HG03378 (cell line): ENCODE data around the gene NUDT16L1.
"Not testable (repeated sequence)": the region's sequence is repeated elsewhere in the genome, so short reads cannot be mapped to it uniquely, and the experiment has no call there.

ENCODE experiments used
- ATAC-seq: cut with Tn5 transposase; IDR thresholded peaks from one replicate; pipeline ENCODE4 v1.9.1; 2021; ENCODE audit warnings: mild to moderate bottlenecking, moderate library complexity; ENCODE audit not compliant: unreplicated experiment

NUDT16L1 gene

DNA sequence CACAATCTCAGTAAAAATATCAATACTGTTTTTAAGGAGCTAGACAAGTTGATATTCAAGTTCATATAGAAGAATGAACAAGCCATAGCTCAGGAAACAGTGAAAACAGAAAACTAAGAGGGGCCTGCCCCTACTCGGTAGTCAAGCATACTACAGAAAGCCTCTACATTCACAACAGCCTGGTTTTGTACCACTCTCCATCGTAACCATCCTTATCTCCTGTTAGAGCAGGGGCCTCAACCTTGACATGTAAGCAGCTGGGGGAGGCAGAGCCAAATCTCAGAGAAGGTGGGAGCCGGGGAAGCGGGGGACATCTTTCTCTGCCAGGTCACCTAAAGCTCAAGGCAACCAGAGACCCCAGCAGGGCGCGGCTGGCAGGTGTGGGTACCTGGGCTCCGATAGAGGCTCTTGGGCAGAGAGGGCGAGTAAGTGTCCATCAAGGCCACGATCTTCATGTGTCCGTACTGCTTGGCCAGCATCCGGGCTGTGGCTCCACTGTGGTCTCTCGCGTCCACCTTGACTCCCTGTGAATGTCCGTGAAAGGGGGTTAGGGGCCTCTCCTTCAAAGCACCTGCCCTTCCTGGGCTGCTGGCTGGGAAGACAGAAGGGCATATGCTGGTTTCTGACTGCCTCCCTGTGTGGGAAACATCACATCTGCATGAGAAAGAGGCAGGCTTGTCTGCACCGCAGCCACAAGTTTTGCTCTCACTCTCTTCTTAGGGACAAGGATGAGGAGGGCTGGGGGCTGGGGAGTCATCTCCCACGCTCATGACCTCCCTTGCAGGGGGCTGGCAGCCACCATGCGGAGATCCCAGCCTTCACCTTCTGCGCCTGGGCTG is 20.5 kb downstream of the NUDT16L1 start:
- no peak for ATAC-seq

DNA sequence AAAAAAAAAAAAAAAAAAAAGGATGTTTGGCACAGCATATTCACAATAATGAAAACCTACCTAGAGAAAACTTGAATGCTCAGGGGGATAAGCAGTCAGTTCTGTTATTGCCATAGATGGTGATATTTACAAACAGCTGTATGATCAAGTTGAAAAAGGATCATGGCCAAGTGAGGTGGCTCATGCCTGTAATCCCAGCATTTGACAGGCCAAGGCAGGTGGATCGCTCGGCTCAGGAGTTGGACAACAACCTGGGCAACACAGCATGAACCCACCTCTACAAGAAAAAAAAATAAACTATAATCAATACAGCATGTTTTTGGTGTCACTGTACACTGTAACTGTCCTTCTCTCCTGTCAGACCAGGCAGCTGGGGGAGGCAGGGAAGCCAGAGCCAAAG is 21.6 kb downstream of the NUDT16L1 start:
- ATAC-seq, result no peak

DNA sequence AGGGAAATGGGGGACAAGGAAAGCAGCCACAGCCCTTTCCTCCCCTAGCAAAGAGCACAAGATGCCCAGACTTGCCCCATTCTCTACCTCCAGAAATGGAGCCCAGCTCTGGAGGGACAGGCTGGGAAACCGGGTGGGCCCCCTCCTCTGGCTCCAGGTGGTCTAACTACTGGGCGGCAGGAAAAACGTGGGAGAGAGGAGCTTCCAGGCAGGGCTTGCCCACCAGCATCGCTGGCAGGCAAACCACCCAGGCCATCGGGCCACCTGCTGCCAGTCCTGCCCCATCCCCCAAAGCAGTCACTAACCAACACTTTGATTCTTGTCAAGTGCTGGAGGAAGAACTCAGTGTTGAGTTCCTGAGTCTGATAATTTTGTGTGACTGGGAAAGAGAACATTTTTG is 25.1 kb downstream of the NUDT16L1 start:
- ATAC-seq, result no peak

DNA sequence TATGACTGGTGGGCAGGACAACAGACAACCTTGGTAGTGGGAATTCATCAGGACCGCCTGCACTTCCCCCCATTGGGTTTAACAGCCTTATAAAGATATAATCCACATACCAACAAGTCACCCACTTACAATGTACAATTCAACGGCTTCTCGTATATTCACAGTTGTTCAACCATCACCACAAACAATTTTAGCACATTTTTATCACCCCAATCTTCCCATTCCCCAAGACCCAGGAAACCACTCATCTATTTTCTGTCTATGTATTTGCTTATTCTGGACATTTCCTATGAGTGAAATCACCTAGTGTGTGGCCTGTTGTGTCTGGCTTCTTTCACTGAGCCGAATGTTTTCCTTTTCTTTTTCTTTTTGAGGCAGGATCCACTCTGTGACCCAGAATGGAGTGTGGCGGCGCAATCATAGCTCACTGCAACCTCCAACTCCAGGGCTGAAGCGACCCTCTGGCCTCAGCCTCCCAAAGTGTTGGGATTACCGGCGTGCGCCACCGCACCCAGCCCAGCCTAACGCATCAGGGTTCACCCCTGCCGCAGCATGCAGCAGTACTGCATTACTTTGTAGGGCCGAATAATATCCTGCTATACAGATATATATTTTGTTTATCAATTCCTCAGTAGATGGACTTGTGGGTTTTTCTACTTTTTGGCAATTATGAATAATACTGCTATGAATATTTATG is 29.9 kb downstream of the NUDT16L1 start:
- no peak for ATAC-seq

DNA sequence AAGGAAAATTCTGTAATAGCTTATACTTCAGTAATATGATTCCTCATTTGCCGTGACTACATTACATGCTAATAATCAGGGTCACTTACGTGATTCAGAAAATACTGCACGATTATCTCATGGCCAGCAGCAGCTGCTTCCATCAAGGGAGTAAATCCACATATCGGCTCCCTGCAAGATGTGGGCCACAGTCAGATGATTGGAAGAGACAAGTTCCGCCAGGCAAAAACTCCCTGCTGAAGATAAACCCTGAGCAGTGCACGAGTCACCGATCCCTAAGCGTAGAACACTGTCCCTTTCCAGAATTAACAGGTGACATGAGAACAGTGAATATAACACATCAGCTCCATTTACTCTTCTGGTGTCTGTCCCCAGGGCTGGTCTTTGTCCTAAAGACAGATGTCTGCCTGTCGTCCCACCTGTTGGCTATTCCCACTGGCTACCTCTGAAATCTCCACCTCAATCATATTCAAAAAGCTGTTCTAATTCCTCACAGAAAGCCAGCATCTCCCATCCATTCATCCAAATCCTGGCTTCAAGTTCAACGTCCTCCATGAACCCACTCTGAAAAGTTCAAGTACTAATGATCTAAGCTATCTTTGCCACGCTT is 31.4 kb downstream of the NUDT16L1 start:
- no peak for ATAC-seq

DNA sequence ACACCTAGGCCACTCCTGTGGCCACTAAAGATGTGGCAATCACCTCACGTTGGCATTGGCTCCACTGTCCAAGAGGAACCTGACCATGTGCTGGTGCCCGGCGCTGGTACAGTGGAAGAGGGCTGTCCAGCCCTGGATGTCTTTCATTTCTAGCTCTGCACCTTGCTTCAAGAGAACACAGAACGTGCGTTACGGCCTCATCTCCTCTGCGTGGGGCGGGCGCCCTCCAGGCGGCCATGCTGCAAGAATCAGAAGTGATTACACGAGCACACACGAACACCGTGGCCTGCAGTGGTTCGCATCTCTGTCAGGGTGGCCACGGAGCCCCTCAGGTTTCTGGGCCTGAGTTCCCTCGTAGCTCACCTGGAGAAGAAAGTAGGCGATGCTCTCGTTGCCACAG is 33.3 kb downstream of the NUDT16L1 start:
- no peak for ATAC-seq

DNA sequence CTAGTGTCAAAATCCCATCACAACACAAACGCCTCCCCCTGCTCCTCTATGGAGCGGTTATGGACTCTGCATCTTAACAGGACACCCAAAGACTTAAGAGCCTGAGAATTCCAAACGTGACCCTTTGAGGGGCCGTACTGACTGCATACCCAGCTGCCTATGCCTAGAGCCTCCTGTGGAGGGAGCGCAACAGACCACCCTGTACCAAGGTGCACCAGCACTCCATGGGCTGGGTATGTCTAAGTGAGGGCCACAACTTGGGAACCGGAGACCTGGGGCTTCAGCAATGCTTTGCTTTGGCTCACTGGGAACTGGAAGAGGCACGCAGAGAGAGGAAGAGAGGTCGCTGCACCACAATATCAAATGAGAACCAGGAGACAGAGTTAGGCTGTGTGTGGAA is 35.3 kb downstream of the NUDT16L1 start:
- ATAC-seq, result no peak

DNA sequence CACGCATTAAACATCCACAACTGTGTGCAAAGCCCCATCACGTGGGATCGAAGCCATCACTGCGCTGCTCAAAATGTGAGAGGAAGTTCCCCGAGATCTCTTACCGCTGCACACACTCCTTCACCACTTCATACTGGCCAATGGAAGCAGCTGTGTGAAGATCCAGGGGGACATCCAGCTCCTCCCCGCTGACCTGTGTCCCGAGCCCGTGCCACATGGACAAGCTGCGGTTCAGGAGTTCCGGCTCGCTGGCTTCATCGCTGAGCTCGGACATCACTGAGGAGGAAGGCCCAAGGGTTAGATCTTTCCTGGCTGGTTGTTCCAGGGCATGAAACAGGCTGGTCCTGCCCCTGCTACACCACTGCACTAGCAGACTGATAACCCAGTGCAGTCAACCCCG is 36.5 kb downstream of the NUDT16L1 start:
- ATAC-seq, result no peak

DNA sequence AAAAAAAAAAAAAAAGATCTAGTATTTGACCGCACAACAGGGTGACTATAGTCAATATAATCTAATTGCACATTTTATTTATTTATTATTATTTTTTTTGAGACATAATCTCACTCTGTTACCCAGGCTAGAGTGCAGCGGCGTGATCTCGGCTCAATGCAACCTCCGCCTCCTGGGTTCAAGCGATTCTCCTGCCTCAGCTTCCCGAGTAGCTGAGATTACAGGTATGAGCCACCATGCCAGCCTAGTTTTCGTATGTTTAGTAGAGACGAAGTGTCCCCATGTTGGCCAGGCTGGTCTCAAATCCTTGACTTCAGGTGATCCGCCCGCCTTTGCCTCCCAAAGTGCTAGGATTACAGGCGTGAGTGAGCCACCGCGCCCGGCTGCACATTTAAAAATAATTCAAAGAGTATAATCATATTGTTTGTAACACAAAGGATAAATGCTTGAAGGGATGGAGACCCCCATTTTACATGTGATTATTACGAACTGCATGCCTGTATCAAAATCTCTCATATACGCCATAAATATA is 39.9 kb downstream of the NUDT16L1 start:
- ATAC-seq, result no peak

DNA sequence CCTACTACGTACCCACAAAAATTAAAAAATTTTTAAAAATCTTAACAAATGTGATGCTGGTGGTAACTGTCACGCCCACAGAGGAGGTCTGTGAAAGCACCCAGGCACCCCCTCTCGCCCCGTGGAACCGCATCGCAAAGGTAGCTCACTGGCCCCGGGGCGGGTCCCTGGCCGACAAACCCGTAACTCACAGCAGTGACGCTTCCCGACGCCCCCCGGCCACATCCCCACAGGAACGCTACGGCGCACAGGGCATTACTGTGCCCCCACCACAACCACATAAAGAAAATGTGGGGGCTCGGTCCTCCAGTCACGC is 40.3 kb downstream of the NUDT16L1 start:
- peak; percentile 21 for ATAC-seq

DNA sequence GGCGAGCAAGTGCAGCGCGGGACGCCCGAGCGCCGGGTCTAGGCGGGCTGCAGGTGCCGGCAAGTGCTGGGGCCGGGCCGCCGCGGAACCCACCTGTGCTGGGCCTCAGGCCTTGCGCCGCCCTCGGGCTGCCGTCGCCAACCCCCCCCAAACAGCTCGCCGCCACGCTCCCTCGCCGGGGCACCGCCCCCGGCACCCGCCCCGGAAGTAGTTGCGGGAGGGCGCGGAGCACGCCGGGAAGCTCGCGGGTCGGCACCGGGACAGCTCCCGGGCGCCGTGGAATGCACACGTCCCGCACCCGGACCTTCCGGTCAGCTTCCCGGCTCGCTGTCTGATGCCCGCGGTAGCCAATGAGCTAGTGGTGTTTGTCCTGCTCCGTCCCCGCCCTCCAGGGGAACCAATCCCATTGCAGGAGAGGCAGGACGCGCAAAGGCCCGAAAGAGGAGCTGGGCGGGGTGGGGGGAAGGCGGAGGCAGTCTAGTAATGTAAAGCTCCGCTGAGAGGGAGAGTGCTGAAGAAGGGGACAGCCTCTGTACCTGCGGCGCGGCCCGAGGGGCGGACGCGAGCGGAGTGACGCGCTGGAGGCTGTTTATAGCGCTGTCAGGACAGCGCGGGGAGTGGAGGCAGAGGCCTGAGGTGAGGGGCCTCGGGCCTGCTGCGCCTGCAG is 40.8 kb downstream of the NUDT16L1 start, which contains the start of the genes ANKS3 and DNAAF8:
TSS of gene ANKS3 (minus strand) at position 209 of the 667 bp plus-strand sequence. CDS start 4,122 bp downstream, outside the sequence.
TSS of gene DNAAF8 (plus strand) at position 475 of the 667 bp plus-strand sequence. CDS start 1,978 bp downstream, outside the sequence.
- ATAC-seq, result peak; percentile 70

DNA sequence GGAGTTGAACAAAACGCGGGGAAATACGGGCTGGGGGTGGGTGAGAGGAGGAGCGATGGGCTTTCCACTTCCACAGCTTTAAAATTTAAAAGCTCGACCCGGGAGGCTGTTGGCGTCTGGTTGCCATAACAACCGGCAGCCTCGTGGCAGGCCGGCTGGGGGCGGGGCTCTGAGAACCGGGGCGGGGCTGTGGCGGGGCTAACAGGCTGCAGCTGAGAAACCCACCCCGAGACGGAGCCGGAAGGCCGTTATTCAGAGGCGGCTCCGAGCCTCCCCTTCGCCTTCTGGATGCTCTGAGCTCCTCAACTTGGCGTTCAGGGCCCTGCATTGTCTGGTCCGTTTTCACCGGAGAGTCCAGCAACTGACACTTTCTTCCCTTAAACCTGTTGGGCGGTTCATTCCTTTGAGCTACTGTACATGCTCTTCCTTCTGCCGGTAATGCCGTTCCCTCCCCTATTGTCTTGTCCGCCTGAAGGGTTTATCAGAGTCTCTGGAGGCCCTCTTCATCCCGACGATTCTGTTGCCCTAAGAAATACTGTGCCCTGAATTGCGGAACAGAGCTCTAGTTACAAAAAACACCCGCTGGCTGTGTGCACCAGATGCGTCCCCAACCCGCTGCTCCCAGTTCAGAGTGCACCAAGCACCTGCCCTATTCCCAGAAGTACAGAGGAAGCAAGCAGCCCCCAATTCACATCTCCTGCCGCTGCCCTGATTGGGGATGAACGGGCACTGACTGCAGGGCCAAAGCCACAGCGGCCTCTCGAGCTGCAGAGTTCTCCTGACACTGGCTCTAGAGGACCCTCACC is 41.6 kb downstream of the NUDT16L1 start:
- ATAC-seq, result peak; percentile 36

DNA sequence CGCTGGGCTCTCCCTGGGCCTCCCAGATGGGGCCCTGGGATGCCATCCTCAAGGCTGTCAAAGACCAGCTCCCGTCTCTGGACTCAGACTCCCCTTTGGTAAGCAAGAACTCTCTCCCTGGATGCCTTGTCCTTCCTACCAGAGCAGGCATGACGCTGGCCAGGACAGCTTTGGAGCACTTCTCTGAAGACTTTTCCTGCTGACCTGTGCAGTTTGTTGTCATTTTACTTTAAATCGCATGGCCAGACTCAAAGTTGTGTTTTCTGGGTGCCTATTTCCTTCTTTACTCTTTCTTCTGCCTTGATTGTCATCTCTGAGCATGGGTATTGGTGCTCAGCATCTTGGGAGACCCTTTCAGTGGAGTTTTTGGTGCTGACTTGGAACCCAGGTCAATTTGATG is 43.2 kb downstream of the NUDT16L1 start:
- no peak for ATAC-seq

DNA sequence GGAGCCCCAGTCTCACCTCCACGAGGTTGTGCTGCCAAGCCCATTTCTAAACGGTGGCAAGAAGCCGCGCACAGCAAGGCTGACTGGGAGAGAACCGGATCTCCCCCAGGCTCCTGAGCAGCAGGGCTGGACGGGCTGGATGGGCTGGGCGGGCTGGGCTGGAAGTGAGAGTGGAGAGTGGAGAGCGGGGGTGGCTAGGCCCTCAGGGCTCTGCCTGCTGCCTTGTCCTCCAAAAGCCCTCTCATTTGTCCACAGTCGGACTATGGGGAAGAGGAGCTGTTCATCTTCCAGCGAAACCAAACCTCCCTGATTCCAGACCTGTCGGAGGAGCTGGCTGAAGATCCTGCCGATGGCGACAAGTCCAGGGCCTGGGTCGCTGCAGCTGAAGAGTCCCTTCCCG is 44.2 kb downstream of the NUDT16L1 start:
- no peak for ATAC-seq

DNA sequence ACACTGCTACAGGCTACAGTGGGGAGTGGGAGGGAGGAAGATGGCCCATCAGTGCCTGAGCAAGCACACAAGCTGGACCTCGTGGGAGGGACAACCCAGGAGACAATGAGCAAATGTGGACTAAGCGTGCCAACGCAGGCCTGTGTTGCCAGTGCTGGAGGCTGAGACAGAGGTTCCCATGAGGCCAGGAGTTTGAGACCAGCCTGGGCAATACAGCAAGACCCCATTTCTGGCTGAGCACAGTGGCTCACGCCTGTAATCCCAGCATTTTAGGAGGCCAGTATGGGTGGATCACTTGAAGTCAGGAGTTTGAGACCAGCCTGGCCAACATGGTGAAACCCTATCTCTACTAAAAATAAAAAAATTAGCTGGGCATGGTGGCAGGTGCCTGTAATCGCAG is 45.0 kb downstream of the NUDT16L1 start:
- not testable (repeated sequence) for ATAC-seq

DNA sequence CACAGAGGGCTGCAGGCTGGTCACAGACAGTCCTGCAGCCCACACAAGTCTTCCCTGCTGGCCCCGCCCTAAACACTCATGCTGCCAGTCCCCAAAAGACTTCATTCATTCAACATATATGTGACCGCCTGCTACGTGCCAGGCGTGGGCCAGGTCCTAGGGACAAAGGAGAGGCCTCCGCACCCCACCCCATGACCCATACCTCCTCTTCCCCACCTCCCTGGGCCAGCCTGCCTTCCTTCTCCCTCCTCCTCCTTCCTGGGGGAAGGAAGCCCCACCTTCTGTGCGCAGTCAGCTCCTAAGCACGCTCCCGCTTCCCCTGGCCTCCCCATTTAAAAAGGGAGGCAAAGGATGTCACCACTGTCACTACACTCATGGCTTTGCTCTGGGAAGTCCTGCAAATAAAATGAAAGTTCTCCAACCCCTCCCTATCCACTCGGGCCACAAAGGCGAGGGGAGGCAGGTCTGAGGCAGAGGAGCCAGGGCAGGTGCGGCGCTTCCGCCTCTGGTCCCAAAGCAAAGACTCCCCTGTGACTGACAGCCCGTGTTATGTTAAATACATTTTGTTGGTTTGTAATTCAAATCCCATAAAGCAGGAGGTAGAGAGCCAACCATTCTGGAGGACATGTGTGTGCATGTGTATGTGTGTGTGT is 50.0 kb downstream of the NUDT16L1 start:
- no peak for ATAC-seq

DNA sequence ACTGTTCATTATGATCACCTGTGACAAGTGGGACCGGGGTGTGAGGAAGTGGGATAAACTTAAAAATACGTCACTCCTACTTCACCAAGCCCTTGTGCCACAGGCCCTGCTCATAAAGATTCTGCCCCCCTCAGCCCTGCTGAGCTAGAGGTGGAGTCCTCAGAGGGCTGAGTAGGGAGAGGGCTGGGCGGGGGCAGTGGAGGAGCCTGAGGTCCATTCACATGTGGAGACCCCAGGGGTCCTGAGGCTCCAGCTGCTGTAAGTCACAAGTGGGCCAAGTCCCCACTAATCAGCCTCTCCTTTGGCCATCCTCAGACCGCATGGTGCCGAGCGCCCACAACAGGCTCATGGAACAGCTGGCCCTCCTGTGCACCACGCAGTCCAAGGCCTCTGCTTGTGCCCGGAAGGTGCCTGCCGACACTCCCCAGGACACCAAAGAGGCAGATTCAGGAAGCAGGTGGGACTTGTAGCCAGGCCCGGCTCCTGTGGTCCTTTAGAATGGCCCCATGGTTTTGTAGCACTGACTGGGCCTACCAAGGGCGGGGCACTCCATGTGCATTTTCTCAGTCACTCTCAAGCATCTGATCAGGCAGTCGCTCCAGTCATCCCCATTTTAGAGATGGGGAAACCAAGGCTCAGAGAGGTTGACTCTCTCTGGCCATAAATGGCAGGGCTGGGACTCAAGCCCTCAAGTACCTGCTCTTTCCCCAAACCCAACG is 51.4 kb downstream of the NUDT16L1 start:
- no peak for ATAC-seq

DNA sequence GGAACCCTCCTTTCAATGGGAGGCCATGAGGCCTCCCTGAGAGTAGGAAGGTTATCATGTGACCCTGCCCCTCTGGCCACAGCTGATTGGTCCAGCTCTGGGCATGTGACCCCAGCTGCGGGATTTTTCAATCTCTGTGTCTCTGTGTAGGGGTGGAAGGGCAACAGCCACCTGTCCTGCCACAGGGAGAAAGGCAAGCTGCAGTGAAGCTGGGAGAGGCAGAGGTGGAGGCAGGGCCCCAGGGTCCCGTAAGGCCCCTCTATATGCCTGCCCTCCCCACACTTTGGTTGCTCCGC is 51.9 kb downstream of the NUDT16L1 start:
- ATAC-seq, result no peak
